ENCODE results near the gene TMEM186. TPM values are rescaled to one million over a fixed set of nuclear protein-coding genes. Genes with fewer than 3 reads are reported as not detected.

TMEM186 gene
- total and polyA plus RNA-seq, 9 of the 15 experiments (the other 6 are each of a cell fraction or from before 2014, with no cell fraction given) = 10.1 to 33.4 (median 16.4) TPM

DNA sequence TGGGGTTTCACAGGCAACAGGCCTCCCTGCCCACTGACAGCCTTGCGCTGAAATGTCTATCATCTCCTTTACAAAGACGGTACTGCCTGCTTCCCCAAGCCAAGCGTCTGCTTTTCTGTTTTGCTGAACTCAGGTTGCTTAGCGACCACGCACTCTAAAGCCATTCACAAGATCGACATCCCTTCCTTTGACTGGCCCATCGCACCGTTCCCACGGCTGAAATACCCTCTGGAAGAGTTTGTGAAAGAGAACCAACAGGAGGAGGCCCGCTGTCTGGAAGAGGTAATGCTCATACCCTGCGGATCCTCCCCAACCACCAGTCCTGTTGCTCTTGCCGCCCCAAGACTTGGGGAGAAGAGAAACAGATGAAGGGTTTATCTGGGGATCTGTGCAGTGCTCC is 28.7 kb downstream of the TMEM186 start:
- H3K79me2 ChIP-seq (ENCODE audit: control insufficient read depth, insufficient read depth, low read length) = no peaks in the 10 kb centered on the region
- no peaks in the 10 kb centered on the region for H3K9me3 ChIP-seq (replicated peaks; ENCODE audit: control insufficient read depth, insufficient read depth, low read depth, low read length)
- no peak overlapping the region for H3K4me3 ChIP-seq
- in situ Hi-C loops (cut with MboI) (no loop called here), intact Hi-C loops (cut with micrococcal nuclease) (no loop called here)
- ChIA-PET POLR2A (no interaction called here), CTCF (ENCODE audit: low intra/inter-chr PET ratio) (no interaction called here)
- 5% methylated on average over 12 of the region's 12 CpGs for WGBS (ENCODE audit: insufficient coverage, low coverage, missing lambda C conversion rate)
- no peak overlapping the region for H2AFZ ChIP-seq (ENCODE audit: low read depth, low read length)
- peaks cover 10% of the 10 kb centered on the region for H4K20me1 ChIP-seq (replicated peaks; ENCODE audit: control insufficient read depth, insufficient read depth, low read length)
- peaks cover 45 to 66% of the 10 kb centered on the region in 2 experiments for H3K27me3 ChIP-seq (ENCODE audit: control insufficient read depth in 2 of 2, insufficient read depth in 2 of 2, low read length in 2 of 2)
- H3K4me1 ChIP-seq (replicated peaks in 1 of 2; ENCODE audit: control insufficient read depth in 2 of 2, insufficient read depth in 2 of 2, low read length in 2 of 2) = no peaks in the 10 kb centered on the region
- no peaks in the 10 kb centered on the region for H3K36me3 ChIP-seq (ENCODE audit: control insufficient read depth, insufficient read depth, low read length)
- no TSS peak for BruUV-seq (replicated peaks)
- H3K9me1 ChIP-seq (ENCODE audit: control insufficient read depth, insufficient read depth, low read length) = no peaks in the 10 kb centered on the region
- H3K4me2 ChIP-seq (ENCODE audit: insufficient read depth, low read length) = no peak overlapping the region
- FAIRE-seq = no peak
- DNase-seq (ENCODE audit: extremely low read depth in 1 of 4, low spot score in 3 of 4) = no peak
- no peak overlapping the region for H3K9ac ChIP-seq (ENCODE audit: insufficient read depth in 1 of 2, low read depth in 2 of 2, low read length in 2 of 2)
- TF ChIP-seq PHB (CRISPR knock-in tag; IDR thresholded peaks at IDR 0.05) = no peak
- peak; percentile 36; the same call in 1 of the 2 replicates for TF ChIP-seq RFX1 (IDR thresholded peaks at IDR 0.05)
- ATAC-seq = no peak
- H3K27ac ChIP-seq (ENCODE audit: extremely low read depth, low read depth, low read length) = no peak overlapping the region

DNA sequence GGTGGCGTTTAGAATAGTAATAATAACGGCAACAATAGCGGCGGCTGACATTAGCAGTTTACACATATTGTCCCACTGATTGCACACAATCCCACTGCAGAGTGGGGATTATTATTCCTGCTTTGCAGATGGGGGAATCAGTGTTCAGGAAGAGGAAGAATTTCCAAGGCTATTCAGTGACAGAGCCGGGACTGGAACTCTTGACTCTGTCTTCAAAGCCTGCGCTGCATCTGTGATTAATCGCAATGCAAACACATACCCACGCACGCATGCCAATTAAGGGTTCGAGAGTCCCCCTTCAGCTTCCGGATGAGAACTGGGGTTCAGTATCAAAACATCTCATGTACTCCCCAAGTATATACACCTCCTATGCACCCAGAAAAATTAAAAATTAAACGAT is 29.2 kb downstream of the TMEM186 start:
- ChIA-PET POLR2A (no interaction called here), CTCF (ENCODE audit: low intra/inter-chr PET ratio) (no interaction called here)
- no TSS peak for BruUV-seq (replicated peaks)
- in situ Hi-C loops (cut with MboI) = no loop called here
- DNase-seq (ENCODE audit: extremely low read depth in 1 of 4, low spot score in 3 of 4) (no peak), FAIRE-seq (no peak), ATAC-seq (no peak)
- Histone ChIP-seq H3K79me2 (ENCODE audit: control insufficient read depth, insufficient read depth, low read length) (no peaks in the 10 kb centered on the region), H3K4me1 (replicated peaks in 1 of 2; ENCODE audit: control insufficient read depth in 2 of 2, insufficient read depth in 2 of 2, low read length in 2 of 2) (no peaks in the 10 kb centered on the region), H3K9ac (ENCODE audit: insufficient read depth in 1 of 2, low read depth in 2 of 2, low read length in 2 of 2) (no peak overlapping the region), H3K36me3 (ENCODE audit: control insufficient read depth, insufficient read depth, low read length) (no peaks in the 10 kb centered on the region), H4K20me1 (replicated peaks; ENCODE audit: control insufficient read depth, insufficient read depth, low read length) (peaks cover 10% of the 10 kb centered on the region), H2AFZ (ENCODE audit: low read depth, low read length) (no peak overlapping the region), H3K4me2 (ENCODE audit: insufficient read depth, low read length) (no peak overlapping the region), H3K27me3 (ENCODE audit: control insufficient read depth in 2 of 2, insufficient read depth in 2 of 2, low read length in 2 of 2) (peaks cover 46 to 70% of the 10 kb centered on the region in 2 experiments), H3K9me3 (replicated peaks; ENCODE audit: control insufficient read depth, insufficient read depth, low read depth, low read length) (no peaks in the 10 kb centered on the region), H3K4me3 (no peak overlapping the region), H3K9me1 (ENCODE audit: control insufficient read depth, insufficient read depth, low read length) (no peaks in the 10 kb centered on the region), H3K27ac (ENCODE audit: extremely low read depth, low read depth, low read length) (no peak overlapping the region)
- intact Hi-C loops (cut with micrococcal nuclease) = no loop called here
- 17% methylated on average over 12 of the region's 12 CpGs for WGBS (ENCODE audit: insufficient coverage, low coverage, missing lambda C conversion rate)
- no peak for TF ChIP-seq COPS2 (conservative IDR thresholded peaks at IDR 0.05)
- no peak for TF ChIP-seq XRCC4 (IDR thresholded peaks at IDR 0.05; ENCODE audit: extremely low read depth, insufficient read depth, insufficient read length)
- TF ChIP-seq DNMT1 (IDR thresholded peaks at IDR 0.05) = no peak
- no peak for TF ChIP-seq ZNF444 (CRISPR knock-in tag; IDR thresholded peaks at IDR 0.05)
- no peak for TF ChIP-seq ZEB2 (IDR thresholded peaks at IDR 0.05)
- TF ChIP-seq, protein P1, sequence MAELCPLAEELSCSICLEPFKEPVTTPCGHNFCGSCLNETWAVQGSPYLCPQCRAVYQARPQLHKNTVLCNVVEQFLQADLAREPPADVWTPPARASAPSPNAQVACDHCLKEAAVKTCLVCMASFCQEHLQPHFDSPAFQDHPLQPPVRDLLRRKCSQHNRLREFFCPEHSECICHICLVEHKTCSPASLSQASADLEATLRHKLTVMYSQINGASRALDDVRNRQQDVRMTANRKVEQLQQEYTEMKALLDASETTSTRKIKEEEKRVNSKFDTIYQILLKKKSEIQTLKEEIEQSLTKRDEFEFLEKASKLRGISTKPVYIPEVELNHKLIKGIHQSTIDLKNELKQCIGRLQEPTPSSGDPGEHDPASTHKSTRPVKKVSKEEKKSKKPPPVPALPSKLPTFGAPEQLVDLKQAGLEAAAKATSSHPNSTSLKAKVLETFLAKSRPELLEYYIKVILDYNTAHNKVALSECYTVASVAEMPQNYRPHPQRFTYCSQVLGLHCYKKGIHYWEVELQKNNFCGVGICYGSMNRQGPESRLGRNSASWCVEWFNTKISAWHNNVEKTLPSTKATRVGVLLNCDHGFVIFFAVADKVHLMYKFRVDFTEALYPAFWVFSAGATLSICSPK (IDR thresholded peaks at IDR 0.05; ENCODE audit: borderline replicate concordance) = no peak
- no peak for TF ChIP-seq KDM1A (IDR thresholded peaks at IDR 0.05)
- TF ChIP-seq, protein P2, sequence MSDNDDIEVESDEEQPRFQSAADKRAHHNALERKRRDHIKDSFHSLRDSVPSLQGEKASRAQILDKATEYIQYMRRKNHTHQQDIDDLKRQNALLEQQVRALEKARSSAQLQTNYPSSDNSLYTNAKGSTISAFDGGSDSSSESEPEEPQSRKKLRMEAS (CRISPR knock-in tag; IDR thresholded peaks at IDR 0.05) = no peak
- TF ChIP-seq, protein P3, sequence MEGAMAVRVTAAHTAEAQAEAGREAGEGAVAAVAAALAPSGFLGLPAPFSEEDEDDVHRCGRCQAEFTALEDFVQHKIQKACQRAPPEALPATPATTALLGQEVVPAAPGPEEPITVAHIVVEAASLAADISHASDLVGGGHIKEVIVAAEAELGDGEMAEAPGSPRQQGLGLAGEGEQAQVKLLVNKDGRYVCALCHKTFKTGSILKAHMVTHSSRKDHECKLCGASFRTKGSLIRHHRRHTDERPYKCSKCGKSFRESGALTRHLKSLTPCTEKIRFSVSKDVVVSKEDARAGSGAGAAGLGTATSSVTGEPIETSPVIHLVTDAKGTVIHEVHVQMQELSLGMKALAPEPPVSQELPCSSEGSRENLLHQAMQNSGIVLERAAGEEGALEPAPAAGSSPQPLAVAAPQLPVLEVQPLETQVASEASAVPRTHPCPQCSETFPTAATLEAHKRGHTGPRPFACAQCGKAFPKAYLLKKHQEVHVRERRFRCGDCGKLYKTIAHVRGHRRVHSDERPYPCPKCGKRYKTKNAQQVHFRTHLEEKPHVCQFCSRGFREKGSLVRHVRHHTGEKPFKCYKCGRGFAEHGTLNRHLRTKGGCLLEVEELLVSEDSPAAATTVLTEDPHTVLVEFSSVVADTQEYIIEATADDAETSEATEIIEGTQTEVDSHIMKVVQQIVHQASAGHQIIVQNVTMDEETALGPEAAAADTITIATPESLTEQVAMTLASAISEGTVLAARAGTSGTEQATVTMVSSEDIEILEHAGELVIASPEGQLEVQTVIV (CRISPR knock-in tag; IDR thresholded peaks at IDR 0.05; ENCODE audit: borderline replicate concordance) = no peak

All from K562 (cell line).